Endothelial cell of umbilical vein (primary cell): ENCODE data around the gene NELFE.

Experiments used
- EZH2 ChIP-seq: IDR thresholded peaks from 2 replicates; pipeline ENCODE4 v1.6.1; 2012; ENCODE audit warnings: borderline replicate concordance, low read depth, mild to moderate bottlenecking, moderate library complexity, low read length, inconsistent platforms; ENCODE audit not compliant: severe bottlenecking
- FOS ChIP-seq: IDR thresholded peaks from 2 replicates; pipeline ENCODE4 v1.6.1; 2011; ENCODE audit warnings: mild to moderate bottlenecking, low read length, moderate library complexity, borderline replicate concordance; ENCODE audit not compliant: insufficient read depth
- GATA2 ChIP-seq: IDR thresholded peaks from 2 replicates; pipeline ENCODE4 v1.7.0; 2011; ENCODE audit warnings: low read depth, mild to moderate bottlenecking, moderate library complexity, mixed read lengths, low read length; ENCODE audit not compliant: insufficient read length, insufficient read depth
- JUN ChIP-seq: IDR thresholded peaks from 2 replicates; pipeline ENCODE4 v1.6.1; 2011; ENCODE audit warnings: borderline replicate concordance, low read depth; ENCODE audit not compliant: insufficient read length, insufficient read depth
- MYC ChIP-seq: IDR thresholded peaks from one replicate; pipeline ENCODE4 v1.6.1; 2011; ENCODE audit warnings: mild to moderate bottlenecking, low read depth, low read length
- POLR2A ChIP-seq: IDR thresholded peaks from 2 replicates; pipeline ENCODE4 v1.6.1; 2012; ENCODE audit warnings: low read depth, mild to moderate bottlenecking, control low read depth, low read length
- POLR2AphosphoS5 ChIP-seq: IDR thresholded peaks from 2 replicates; pipeline ENCODE4 v1.6.1; 2012; ENCODE audit warnings: low read depth, mild to moderate bottlenecking, control low read depth, low read length, moderate library complexity; ENCODE audit not compliant: insufficient read depth
- TF ChIP-seq, protein P1 (sequence below), 2 donors: IDR thresholded peaks; 1 replicate in 1 of 2; 2 replicates in 1 of 2; pipeline ENCODE4 v1.5.1; 2011; ENCODE audit warnings: low read length in 2 of 2, mild to moderate bottlenecking in 2 of 2, moderate library complexity in 2 of 2, control low read depth in 1 of 2, inconsistent platforms in 1 of 2, low read depth in 1 of 2; ENCODE audit not compliant: insufficient read depth in 1 of 2; ENCODE audit errors: extremely low read depth in 1 of 2
- TF ChIP-seq, protein P2 (sequence below): IDR thresholded peaks from 2 replicates; pipeline ENCODE4 v1.6.1; 2011; ENCODE audit not compliant: insufficient read depth, insufficient read length

- TF ChIP-seq, protein P1, sequence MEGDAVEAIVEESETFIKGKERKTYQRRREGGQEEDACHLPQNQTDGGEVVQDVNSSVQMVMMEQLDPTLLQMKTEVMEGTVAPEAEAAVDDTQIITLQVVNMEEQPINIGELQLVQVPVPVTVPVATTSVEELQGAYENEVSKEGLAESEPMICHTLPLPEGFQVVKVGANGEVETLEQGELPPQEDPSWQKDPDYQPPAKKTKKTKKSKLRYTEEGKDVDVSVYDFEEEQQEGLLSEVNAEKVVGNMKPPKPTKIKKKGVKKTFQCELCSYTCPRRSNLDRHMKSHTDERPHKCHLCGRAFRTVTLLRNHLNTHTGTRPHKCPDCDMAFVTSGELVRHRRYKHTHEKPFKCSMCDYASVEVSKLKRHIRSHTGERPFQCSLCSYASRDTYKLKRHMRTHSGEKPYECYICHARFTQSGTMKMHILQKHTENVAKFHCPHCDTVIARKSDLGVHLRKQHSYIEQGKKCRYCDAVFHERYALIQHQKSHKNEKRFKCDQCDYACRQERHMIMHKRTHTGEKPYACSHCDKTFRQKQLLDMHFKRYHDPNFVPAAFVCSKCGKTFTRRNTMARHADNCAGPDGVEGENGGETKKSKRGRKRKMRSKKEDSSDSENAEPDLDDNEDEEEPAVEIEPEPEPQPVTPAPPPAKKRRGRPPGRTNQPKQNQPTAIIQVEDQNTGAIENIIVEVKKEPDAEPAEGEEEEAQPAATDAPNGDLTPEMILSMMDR (IDR thresholded peaks at IDR 0.05; ENCODE audit: extremely low read depth in 1 of 2, insufficient read depth in 1 of 2, low read depth in 1 of 2, low read length in 2 of 2), result no peak
- TF ChIP-seq POLR2A, result no peak
- TF ChIP-seq POLR2AphosphoS5, result no peak
- TF ChIP-seq EZH2, result no peak
- TF ChIP-seq MYC, result no peak
- TF ChIP-seq, protein P2, sequence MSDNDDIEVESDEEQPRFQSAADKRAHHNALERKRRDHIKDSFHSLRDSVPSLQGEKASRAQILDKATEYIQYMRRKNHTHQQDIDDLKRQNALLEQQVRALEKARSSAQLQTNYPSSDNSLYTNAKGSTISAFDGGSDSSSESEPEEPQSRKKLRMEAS, result no peak
- TF ChIP-seq JUN, result no peak
- TF ChIP-seq GATA2, result no peak
- TF ChIP-seq FOS, result no peak
These were observed 2.0 kb downstream of the NELFE start for GRCh38 chr6:31956796-31957195.
